ENCODE results near the gene IL10RB.

- TF ChIP-seq CTCF (IDR thresholded peaks at IDR 0.05; ENCODE audit: insufficient read depth, low read length) (no peak), POLR2AphosphoS5 (IDR thresholded peaks at IDR 0.05; ENCODE audit: low read depth) (no peak), GABPA (IDR thresholded peaks at IDR 0.05; ENCODE audit: low read depth) (no peak)
These were observed 33.1 kb downstream of the IL10RB start for GRCh38 chr21:33299181-33299752.

All from HL-60 (cell line).